ENCODE measurements around the gene SAT2.

The SAT2 gene

GRCh38 chr17:7576432-7576937 lies 51.1 kb downstream of the SAT2 start:
- Histone ChIP-seq H3K27me3 (ENCODE audit: insufficient read depth, poor library complexity, severe bottlenecking) (no peaks in the 10 kb centered on the region), H3K4me3 (replicated peaks; ENCODE audit: insufficient read depth, low read length) (no peak overlapping the region), H3K27ac (replicated peaks) (no peak overlapping the region)
- TF ChIP-seq GABPA (IDR thresholded peaks at IDR 0.05; ENCODE audit: low read depth) (no peak), SPI1 (IDR thresholded peaks at IDR 0.05; ENCODE audit: borderline replicate concordance, low read depth) (no peak), POLR2AphosphoS5 (IDR thresholded peaks at IDR 0.05; ENCODE audit: low read depth) (no peak; the same call in 1 of the 2 replicates)
- TF ChIP-seq, protein P1, sequence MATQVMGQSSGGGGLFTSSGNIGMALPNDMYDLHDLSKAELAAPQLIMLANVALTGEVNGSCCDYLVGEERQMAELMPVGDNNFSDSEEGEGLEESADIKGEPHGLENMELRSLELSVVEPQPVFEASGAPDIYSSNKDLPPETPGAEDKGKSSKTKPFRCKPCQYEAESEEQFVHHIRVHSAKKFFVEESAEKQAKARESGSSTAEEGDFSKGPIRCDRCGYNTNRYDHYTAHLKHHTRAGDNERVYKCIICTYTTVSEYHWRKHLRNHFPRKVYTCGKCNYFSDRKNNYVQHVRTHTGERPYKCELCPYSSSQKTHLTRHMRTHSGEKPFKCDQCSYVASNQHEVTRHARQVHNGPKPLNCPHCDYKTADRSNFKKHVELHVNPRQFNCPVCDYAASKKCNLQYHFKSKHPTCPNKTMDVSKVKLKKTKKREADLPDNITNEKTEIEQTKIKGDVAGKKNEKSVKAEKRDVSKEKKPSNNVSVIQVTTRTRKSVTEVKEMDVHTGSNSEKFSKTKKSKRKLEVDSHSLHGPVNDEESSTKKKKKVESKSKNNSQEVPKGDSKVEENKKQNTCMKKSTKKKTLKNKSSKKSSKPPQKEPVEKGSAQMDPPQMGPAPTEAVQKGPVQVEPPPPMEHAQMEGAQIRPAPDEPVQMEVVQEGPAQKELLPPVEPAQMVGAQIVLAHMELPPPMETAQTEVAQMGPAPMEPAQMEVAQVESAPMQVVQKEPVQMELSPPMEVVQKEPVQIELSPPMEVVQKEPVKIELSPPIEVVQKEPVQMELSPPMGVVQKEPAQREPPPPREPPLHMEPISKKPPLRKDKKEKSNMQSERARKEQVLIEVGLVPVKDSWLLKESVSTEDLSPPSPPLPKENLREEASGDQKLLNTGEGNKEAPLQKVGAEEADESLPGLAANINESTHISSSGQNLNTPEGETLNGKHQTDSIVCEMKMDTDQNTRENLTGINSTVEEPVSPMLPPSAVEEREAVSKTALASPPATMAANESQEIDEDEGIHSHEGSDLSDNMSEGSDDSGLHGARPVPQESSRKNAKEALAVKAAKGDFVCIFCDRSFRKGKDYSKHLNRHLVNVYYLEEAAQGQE (IDR thresholded peaks at IDR 0.05; ENCODE audit: insufficient replicate concordance, low read depth): no peak
- TF ChIP-seq, protein P2, sequence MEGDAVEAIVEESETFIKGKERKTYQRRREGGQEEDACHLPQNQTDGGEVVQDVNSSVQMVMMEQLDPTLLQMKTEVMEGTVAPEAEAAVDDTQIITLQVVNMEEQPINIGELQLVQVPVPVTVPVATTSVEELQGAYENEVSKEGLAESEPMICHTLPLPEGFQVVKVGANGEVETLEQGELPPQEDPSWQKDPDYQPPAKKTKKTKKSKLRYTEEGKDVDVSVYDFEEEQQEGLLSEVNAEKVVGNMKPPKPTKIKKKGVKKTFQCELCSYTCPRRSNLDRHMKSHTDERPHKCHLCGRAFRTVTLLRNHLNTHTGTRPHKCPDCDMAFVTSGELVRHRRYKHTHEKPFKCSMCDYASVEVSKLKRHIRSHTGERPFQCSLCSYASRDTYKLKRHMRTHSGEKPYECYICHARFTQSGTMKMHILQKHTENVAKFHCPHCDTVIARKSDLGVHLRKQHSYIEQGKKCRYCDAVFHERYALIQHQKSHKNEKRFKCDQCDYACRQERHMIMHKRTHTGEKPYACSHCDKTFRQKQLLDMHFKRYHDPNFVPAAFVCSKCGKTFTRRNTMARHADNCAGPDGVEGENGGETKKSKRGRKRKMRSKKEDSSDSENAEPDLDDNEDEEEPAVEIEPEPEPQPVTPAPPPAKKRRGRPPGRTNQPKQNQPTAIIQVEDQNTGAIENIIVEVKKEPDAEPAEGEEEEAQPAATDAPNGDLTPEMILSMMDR (IDR thresholded peaks at IDR 0.05; ENCODE audit: insufficient read depth, low read length): no peak
- peak in 1 of 2 experiments; percentile 0 for DNase-seq (ENCODE audit: low read depth in 1 of 2, low spot score in 1 of 2)

Measured in HL-60 (cell line).